Body of pancreas (tissue), 4 donors: ENCODE results near the gene B3GNT2. TPM values are rescaled to one million over a fixed set of nuclear protein-coding genes. Genes with fewer than 3 reads are reported as not detected.

Experiments
- ATAC-seq: fragments of 150-250 bp; one replicate; pipeline ENCODE4 v1.9.1; 2016
- DNase-seq, 4 donors: peaks; one replicate each; pipeline ENCODE4 v3.0.0-alpha.2; 2019
- H3K27ac ChIP-seq, 4 donors: fragments of 200-600 bp; sonication (generic); 1 replicate in 3 of 4; 2 replicates in 1 of 4; pipeline versions ENCODE4 v1.5.1 to v1.6.1; 2016 to 2019; ENCODE audit warnings: mild to moderate bottlenecking in 1 of 4, mixed read lengths in 1 of 4, moderate library complexity in 1 of 4
- H3K27me3 ChIP-seq, 2 donors: fragments of 200-600 bp; sonication (generic); one replicate each; pipeline ENCODE4 v1.6.0; 2016; ENCODE audit warnings: mild to moderate bottlenecking in 1 of 2
- H3K36me3 ChIP-seq, 2 donors: fragments of 200-600 bp; sonication (generic); replicated peaks in 1 of 2; 2 replicates each; pipeline ENCODE4 v1.5.1; 2016; ENCODE audit warnings: low read depth in 2 of 2; ENCODE audit not compliant: insufficient read depth in 1 of 2
- H3K4me1 ChIP-seq: fragments of 200-600 bp; sonication (generic); one replicate; pipeline ENCODE4 v1.6.0; 2016
- H3K4me3 ChIP-seq, 2 donors: fragments of 200-600 bp; sonication (generic); 1 replicate in 1 of 2; 2 replicates in 1 of 2; pipeline ENCODE4 v1.5.1; 2016 to 2019
- H3K9me3 ChIP-seq, 3 donors: fragments of 200-600 bp; sonication (generic); 1 replicate in 2 of 3; 2 replicates in 1 of 3; pipeline ENCODE4 v1.5.1; 2016
- POLR2A ChIP-seq, 3 donors: fragments of 450-650 bp; IDR thresholded peaks; one replicate each; pipeline ENCODE4 v1.6.1; 2016; ENCODE audit warnings: antibody characterized with exemption in 3 of 3, mild to moderate bottlenecking in 2 of 3
- WGBS, 2 donors: methylation state at CpG; one replicate each; pipeline ENCODE4 v1.1.5; 2017; 5-methylcytosine and 5-hydroxymethylcytosine counted together
- intact Hi-C: fragments of 100-400 bp; cut with DNase I; formaldehyde crosslinking; loops from one replicate; pipeline ENCODE4 v1.15.1; 2023
- total RNA-seq, 2 donors: library from RNA; depleted of rRNA; stranded (reverse); fragments of >200 nt; gene quantifications; one replicate each; pipeline ENCODE4 v1.1.0, GENCODE V29; 2016
- TF ChIP-seq, protein P1 (sequence below), 7 experiments: fragments of 450-650 bp in 4 of 7; fragments of 200-600 bp in 3 of 7; sonication (generic) in 3 of 7; IDR thresholded peaks; one replicate each; pipeline ENCODE4 v1.5.1; 2016 to 2019; ENCODE audit warnings: antibody characterized with exemption in 7 of 7

The B3GNT2 gene
- total RNA-seq, 2 donors from 2014 or later, result 12.2 to 15.8 TPM

DNA sequence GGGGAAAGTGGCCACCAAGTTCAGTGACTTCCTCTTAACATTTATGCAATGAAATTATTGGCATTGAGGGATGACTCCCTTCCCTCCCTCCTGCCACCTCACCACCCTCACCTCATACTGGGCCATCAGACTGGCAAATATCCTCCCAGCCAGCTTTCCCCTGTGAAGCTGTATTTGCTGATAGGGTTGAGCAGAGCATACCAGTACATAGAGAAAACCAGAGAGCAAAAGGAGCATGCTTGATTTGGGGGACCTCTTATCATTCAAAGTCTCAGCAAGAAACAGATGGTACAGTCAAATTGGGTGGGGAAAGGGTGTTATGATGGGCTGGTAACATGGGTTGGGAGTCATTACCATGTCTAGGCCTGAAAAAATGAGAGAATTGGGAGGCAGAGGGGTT, 19.1 kb upstream of the B3GNT2 start:
- TF ChIP-seq POLR2A (IDR thresholded peaks at IDR 0.05), result no peak
- TF ChIP-seq, protein P1, sequence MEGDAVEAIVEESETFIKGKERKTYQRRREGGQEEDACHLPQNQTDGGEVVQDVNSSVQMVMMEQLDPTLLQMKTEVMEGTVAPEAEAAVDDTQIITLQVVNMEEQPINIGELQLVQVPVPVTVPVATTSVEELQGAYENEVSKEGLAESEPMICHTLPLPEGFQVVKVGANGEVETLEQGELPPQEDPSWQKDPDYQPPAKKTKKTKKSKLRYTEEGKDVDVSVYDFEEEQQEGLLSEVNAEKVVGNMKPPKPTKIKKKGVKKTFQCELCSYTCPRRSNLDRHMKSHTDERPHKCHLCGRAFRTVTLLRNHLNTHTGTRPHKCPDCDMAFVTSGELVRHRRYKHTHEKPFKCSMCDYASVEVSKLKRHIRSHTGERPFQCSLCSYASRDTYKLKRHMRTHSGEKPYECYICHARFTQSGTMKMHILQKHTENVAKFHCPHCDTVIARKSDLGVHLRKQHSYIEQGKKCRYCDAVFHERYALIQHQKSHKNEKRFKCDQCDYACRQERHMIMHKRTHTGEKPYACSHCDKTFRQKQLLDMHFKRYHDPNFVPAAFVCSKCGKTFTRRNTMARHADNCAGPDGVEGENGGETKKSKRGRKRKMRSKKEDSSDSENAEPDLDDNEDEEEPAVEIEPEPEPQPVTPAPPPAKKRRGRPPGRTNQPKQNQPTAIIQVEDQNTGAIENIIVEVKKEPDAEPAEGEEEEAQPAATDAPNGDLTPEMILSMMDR (IDR thresholded peaks at IDR 0.05), result no peak
- ATAC-seq, result no peak

DNA sequence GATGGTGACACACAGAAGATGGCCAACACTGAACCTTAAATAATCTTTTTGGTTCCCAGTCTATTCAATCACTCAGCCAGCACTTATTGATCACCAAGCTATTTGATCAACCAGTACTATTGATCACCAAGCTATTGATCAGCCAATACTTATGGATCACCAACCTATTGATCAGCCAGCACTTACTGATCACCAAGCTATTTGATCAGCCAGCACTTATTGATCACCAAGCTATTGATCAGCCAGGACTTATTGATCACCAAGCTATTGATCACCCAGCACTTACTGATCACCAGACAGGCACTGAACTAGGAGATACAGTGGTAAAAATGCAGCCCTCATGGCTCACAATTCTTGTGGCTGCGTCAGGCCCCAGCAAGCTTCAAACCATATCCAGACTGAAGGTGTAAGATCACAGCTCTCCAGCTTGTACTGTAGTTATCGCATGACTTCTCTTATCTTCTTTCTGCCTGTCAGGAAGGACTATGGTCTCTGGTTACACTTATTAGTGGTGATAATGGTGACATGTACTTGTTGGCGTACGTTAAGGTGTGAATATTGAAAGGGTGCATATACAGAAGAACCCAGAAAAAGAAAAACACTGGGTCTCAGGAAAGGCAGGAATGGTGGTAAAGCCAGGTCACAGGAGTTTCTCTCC, 18.4 kb upstream of the B3GNT2 start:
- no peaks in the 10 kb centered on the region for H3K36me3 ChIP-seq
- H3K4me1 ChIP-seq, result no peaks in the 10 kb centered on the region
- no peak for ATAC-seq
- no peak overlapping the region for H3K4me3 ChIP-seq
- DNase-seq, result no peak
- no peaks in the 10 kb centered on the region for H3K27me3 ChIP-seq
- intact Hi-C loops, result no loop called here
- no peak overlapping the region for H3K27ac ChIP-seq
- H3K9me3 ChIP-seq, result no peaks in the 10 kb centered on the region
- no peak for TF ChIP-seq POLR2A (IDR thresholded peaks at IDR 0.05)
- TF ChIP-seq, protein P1 (IDR thresholded peaks at IDR 0.05), result no peak
- WGBS, 2 donors, result 61 to 66% methylated on average over 4 of the region's 4 CpGs

More for the DNA sequence above, 19.1 kb upstream of the B3GNT2 start:
- H3K9me3 ChIP-seq, result no peaks in the 10 kb centered on the region
- no peaks in the 10 kb centered on the region for H3K4me1 ChIP-seq
- no peak overlapping the region for H3K27ac ChIP-seq
- no peaks in the 10 kb centered on the region for H3K36me3 ChIP-seq
- no peak overlapping the region for H3K4me3 ChIP-seq
- intact Hi-C loops, result no loop called here
- H3K27me3 ChIP-seq, result no peaks in the 10 kb centered on the region
- DNase-seq, result no peak

DNA sequence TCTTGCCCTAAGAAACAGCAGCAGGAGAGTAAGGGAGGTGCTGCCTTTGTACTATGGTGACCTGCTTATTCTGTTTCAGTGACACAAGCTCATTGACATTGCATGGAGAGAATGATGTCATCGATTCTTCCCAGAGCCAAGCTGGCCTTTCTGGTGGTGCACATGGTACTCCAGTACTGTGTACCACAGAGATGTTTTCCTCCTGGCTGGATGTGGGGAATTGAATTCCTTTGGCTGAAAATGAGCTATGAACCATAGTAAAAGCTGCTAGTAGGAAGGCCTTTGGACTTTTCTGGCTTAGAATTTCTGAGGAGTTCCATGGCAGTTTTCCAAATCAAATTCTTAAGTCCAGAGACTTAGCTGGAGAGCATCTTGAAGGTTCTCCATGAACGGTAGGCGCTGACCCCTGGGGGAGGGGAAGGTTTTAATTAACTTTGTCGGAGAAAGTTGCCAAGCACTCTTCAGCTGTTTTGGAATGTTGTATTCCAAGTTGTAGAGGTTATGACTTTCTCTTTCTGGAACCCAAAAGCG, 17.1 kb upstream of the B3GNT2 start:
- H3K27me3 ChIP-seq, result no peaks in the 10 kb centered on the region
- H3K9me3 ChIP-seq, result no peaks in the 10 kb centered on the region
- 83 to 89% methylated on average over 4 to 5 of the region's 5 CpGs for WGBS, 2 donors
- intact Hi-C loops, result no loop called here
- H3K36me3 ChIP-seq, result no peaks in the 10 kb centered on the region
- TF ChIP-seq, protein P1 (IDR thresholded peaks at IDR 0.05), result no peak
- no peak for TF ChIP-seq POLR2A (IDR thresholded peaks at IDR 0.05)
- no peaks in the 10 kb centered on the region for H3K4me1 ChIP-seq
- ATAC-seq (peak; percentile 55), DNase-seq (peak in 3 of 4 donors; percentile 13 to 28 (median 26))
- no peak overlapping the region for H3K27ac ChIP-seq
- no peak overlapping the region for H3K4me3 ChIP-seq

DNA sequence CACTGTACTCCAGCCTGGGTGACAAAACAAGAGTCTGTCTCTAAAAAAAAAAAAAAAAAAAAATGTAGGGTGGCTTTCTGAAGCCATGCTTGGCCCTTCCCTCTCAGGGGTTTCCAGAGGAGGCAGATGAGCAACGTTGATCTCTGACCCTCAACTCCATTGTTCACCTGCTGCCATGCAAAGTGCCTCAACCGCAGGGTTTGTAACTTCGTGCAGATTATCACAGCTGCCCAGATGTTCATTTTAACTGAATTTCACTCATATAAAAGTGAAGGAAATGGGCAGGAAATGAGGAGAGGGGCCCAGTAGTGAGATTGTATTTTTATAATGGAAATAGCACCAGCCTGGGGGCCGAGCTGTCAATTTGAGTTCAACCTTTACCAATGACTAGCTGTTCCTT, 14.9 kb upstream of the B3GNT2 start:
- Histone ChIP-seq H3K27ac (no peak overlapping the region), H3K36me3 (no peaks in the 10 kb centered on the region), H3K4me1 (peaks cover 7% of the 10 kb centered on the region), H3K27me3 (no peaks in the 10 kb centered on the region), H3K4me3 (no peak overlapping the region), H3K9me3 (no peaks in the 10 kb centered on the region)
- TF ChIP-seq POLR2A (IDR thresholded peaks at IDR 0.05), result no peak
- TF ChIP-seq, protein P1 (IDR thresholded peaks at IDR 0.05), result no peak
- WGBS, 2 donors, result 59 to 74% methylated on average over 4 of the region's 4 CpGs
- no peak for DNase-seq
- intact Hi-C loops, result no loop called here
- ATAC-seq, result no peak

DNA sequence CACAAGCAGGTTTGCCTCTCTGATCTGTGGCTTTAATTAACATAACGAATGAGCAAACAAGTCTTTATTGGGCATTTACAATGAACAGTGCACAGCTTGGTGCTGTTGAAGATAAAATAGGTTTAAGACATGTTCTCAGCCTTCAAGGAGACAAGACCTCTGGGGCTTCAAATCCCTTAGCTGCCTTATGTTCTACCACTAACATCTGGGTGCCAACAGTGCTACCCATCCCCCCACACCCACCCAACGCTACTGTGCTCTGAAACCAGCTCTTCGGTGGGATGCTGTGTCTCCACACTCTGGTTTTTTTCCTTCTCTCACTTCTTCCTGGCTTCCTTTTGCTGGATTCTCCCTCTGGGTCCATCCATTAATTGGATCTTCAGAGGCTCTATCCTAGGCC, 14.1 kb upstream of the B3GNT2 start:
- no peak overlapping the region for H3K27ac ChIP-seq
- TF ChIP-seq, protein P1 (IDR thresholded peaks at IDR 0.05), result no peak
- TF ChIP-seq POLR2A (IDR thresholded peaks at IDR 0.05), result no peak
- no peaks in the 10 kb centered on the region for H3K27me3 ChIP-seq
- H3K4me3 ChIP-seq, result no peak overlapping the region
- no peaks in the 10 kb centered on the region for H3K36me3 ChIP-seq
- intact Hi-C loops, result no loop called here
- DNase-seq (no peak), ATAC-seq (no peak)
- no peaks in the 10 kb centered on the region for H3K9me3 ChIP-seq
- WGBS, 2 donors, result 65 to 80% methylated on average over 3 of the region's 3 CpGs
- H3K4me1 ChIP-seq, result peaks cover 14% of the 10 kb centered on the region
